GM19099 (cell line): ENCODE measurements around the gene TDRD12.

Source experiments
- POLR2A ChIP-seq: IDR thresholded peaks from 3 replicates; pipeline ENCODE4 v1.6.1; 2011; ENCODE audit warnings: low read depth; ENCODE audit not compliant: insufficient read length; ENCODE audit errors: extremely low read depth

TDRD12 gene

GRCh38 chr19:32876919-32877285, 157.3 kb downstream of the TDRD12 start:
- no peak for TF ChIP-seq POLR2A
